NCI-H748 treated with DMSO at 0.1 percent for 48 hours (cell line): ENCODE results near the gene DNMBP.
"Not testable (repeated sequence)": the region's sequence is repeated elsewhere in the genome, so short reads cannot be mapped to it uniquely, and the experiment has no call there.

Experiments used
- DNase-seq: peaks from one replicate; lab custom pipeline; 2025; lab: John Stamatoyannopoulos, UW

DNMBP gene

DNA sequence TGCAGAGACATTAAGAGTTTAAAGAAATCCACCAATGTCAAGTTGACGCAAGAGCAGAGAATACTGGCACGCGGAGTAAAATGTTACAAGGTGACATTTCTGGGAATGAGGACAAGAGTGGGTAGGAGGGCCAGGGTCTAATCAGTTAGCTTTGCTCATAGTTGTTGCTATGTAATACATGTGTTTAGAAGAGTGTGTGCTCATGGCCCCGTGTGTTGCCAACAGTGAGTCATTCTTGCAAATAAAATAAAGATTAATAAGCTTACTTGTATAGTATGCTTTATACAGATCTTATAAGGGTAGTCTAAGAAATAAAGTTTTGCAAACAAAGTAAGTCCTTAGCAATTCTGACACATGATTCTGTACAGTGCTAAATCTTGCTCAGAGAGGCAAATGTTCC, 64.5 kb downstream of the DNMBP start:
- no peak for DNase-seq

DNA sequence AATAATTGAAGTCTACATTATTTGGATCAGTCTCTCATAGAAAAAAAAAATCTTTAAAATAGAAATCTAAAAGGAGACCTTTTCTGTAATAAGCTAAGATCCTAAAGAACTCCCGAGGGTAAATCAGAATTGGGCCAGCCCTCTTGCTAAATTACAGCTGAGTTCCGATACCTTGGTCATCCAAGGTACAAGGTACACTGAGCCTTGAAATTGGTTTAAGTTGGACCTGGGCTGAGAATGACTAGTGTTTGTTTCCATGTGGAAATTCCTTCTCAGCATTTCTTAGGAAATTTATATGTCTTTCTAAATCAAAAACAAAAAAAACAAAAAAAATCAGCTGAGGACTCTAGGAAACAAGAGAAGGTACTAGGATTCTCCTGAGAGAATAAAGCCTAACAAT, 64.9 kb downstream of the DNMBP start:
- DNase-seq: no peak

DNA sequence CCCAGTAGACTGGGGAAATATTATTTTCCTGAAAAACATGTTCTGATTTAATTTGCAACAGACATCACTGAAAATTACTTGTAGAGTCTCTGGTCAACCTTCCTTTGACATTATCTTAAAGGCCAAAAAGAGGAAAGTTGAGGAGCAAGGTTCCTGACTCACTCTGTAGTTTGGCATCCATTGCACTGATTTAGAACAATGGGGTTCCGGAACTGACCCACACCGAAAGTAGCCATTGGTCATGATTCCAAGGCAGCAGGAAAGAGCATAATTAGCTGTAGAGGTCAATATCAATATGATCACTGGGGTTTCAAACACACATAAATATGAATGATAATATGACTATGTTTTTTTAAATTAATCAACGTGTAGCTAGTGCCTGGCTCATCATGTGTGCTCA, 65.8 kb downstream of the DNMBP start:
- DNase-seq: no peak

GRCh38 chr10:99941942-99942820, 67.6 kb downstream of the DNMBP start:
- no peak for DNase-seq

GRCh38 chr10:99938563-99938962, 71.2 kb downstream of the DNMBP start:
- DNase-seq: no peak

- no peak for DNase-seq
These were observed 72.1 kb downstream of the DNMBP start for GRCh38 chr10:99937630-99938029.

- DNase-seq: not testable (repeated sequence)
These were observed 77.4 kb downstream of the DNMBP start for GRCh38 chr10:99932203-99932957.

GRCh38 chr10:99930731-99931550, 78.8 kb downstream of the DNMBP start:
- no peak for DNase-seq

DNA sequence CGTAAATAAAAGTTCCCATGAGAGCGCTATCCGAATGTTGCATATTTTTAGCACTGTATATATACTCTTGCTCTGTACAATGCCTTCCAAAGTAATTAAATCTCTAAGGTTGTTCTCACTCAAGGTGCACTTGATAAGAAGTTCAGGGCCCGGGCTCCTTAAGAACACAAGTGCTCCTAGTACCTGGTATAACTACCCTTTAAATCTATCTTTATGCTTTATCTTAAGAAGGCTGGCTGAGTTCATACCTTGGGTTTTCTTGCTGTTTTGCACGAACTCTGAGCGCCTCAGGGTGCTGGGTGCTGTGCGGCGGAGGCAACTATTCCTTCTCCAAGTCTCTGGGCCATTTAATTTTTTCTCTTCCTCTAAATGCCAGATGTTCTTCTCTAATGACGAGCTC, 80.4 kb downstream of the DNMBP start:
- DNase-seq: no peak

GRCh38 chr10:99927721-99928280, 81.9 kb downstream of the DNMBP start:
- DNase-seq: no peak

- no peak for DNase-seq
These were observed 82.6 kb downstream of the DNMBP start for GRCh38 chr10:99926925-99927720.

GRCh38 chr10:99924451-99925255, 85.1 kb downstream of the DNMBP start:
- no peak for DNase-seq

- DNase-seq: no peak
These were observed 87.8 kb downstream of the DNMBP start for GRCh38 chr10:99921948-99922347.

DNA sequence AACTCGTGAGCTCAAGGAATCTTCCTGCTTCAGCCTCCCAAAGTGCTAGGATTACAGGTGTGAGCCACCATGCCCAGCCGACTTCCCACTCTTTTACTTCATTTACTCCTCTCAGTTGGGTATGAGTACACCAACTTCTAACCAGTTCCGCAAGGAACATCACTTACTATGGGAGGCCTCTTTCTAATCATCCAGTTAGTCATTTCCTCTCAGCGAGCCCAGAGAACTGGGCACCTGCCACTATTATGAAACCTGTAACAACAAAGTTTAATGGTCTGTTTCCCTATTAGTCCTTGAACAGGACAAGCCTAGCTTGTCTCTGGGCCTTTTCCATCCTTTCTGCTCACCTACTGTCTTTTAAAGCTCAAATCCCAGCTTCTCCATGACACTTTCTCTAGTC, 88.8 kb downstream of the DNMBP start:
- no peak for DNase-seq

- no peak for DNase-seq
These were observed 89.3 kb downstream of the DNMBP start for GRCh38 chr10:99920486-99920885.

- no peak for DNase-seq
These were observed 91.6 kb downstream of the DNMBP start for GRCh38 chr10:99917963-99918825.

- no peak for DNase-seq
These were observed 93.0 kb downstream of the DNMBP start for GRCh38 chr10:99916776-99917175.

DNA sequence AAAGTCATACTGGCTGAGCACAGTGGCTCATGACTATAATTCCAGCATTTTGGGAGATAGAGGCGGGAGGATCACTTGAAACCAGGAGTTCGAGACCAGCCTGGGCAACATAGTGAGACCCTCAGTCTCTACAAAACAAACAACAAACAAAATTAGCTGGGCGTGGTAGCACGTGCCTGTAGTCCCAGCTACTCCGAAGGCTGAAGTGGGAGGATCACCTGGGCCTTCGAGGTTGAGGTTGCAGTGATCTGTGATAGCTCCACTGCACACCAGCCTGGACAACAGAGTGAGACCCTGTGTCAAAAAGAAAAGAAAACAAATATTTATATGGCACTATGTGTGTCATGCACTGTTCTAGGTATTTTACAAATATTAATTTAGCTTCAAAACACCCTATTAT, 94.3 kb downstream of the DNMBP start:
- DNase-seq: no peak

- DNase-seq: no peak
These were observed 95.5 kb downstream of the DNMBP start for GRCh38 chr10:99914236-99914635.
